IPS-NIHi11 (cell line): ENCODE results near the gene NIP7.
"Not testable (repeated sequence)": the region's sequence is repeated elsewhere in the genome, so short reads cannot be mapped to it uniquely, and the experiment has no call there.

Source experiments
- DNase-seq: peaks from one replicate; pipeline ENCODE4 v3.0.0; 2012; ENCODE audit warnings: mixed read lengths, low spot score

NIP7 gene

DNA sequence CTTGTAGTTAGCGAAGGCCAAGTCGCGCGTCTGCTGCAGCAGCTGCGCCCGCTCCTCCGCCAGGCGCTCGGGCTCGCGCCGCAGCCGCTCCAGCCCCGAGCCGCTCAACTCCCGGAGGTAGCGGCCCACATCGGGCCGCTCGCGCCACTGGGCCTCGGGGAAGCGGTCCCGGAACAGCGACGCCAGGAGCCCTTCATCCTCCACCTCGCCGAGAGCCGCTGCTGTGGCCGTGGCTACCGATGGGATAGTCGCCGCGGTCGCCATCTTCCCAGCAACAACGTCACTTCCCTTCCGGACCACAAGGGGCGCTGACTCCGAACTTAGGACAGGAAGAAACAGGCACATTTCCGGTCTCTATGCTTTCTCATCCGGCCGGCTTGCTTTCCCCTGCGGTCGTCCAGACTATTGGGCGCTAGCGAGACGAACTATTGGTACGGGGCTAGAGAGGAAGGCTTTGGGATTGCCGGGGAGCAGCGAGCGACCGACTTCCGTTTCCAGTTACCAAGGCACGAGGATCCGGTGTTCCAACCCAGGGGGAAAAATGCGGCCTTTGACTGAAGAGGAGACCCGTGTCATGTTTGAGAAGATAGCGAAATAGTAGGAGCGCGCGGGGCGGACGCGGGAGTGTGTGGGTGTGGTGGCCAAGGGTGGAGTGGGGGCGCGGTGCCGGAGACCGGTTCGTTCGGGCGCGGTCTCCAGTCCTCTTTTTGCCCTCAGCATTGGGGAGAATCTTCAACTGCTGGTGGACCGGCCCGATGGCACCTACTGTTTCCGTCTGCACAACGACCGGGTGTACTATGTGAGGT is at the start of gene NIP7, which contains the start of gene COG8:
NIP7 (plus strand) TSS at position 484 of the 806 bp plus-strand sequence; CDS start at position 542, 58 bp downstream.
COG8 (minus strand) TSS at position 276 of the 806 bp plus-strand sequence; CDS start at position 264, 12 bp downstream.
- peak; percentile 94 for DNase-seq

- not testable (repeated sequence) for DNase-seq
These were observed 47.9 kb upstream of the NIP7 start for GRCh38 chr16:69291657-69292056.

- no peak for DNase-seq
These were observed 46.2 kb upstream of the NIP7 start for GRCh38 chr16:69293401-69293800.

- no peak for DNase-seq
These were observed 45.5 kb upstream of the NIP7 start for GRCh38 chr16:69294051-69294450.

- DNase-seq: not testable (repeated sequence)
These were observed 42.8 kb upstream of the NIP7 start for GRCh38 chr16:69296771-69297170.

DNA sequence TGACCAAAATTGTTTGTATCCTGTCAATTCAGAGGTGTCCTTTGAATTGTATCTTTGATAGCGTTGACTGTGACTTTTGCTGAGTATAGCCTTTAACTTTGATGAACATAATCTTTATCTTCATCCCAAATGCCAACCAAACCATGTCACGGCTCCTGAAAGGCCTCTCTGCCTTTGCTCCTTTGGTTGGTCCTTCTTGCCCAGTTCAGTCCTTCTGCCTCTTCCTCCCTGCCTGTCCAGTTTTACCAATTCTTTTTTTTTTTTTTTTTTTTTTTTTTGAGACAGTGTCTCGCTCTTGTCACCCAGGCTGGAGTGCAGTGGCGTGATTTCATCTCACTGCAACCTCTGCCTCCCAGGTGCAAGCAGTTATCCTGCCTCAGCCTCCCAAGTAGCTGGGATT is 41.3 kb upstream of the NIP7 start:
- no peak for DNase-seq

- DNase-seq: no peak
These were observed 38.4 kb upstream of the NIP7 start for GRCh38 chr16:69301187-69301586.

GRCh38 chr16:69301861-69302260 is 37.7 kb upstream of the NIP7 start:
- DNase-seq: no peak

DNA sequence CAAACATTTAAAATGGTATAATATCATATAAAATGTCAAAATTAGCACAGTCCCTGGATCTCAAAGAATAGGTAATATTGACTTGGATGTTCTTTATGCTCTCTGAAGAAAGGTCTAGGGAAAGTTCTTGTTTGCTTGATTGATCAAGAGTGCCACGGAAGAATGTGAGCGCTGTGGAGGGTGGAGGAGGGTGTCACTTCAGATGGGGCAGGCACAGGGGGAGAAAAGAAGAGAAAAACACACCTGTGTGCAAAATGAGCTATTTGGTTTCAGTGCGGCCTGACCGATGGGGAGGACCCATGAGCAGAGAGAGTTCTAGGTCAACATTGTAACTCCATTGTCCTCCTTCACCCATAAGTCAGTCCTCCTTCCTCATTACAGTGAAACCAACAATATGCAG is 37.3 kb upstream of the NIP7 start:
- DNase-seq: no peak

GRCh38 chr16:69306031-69306430 is 33.5 kb upstream of the NIP7 start:
- DNase-seq: no peak

DNA sequence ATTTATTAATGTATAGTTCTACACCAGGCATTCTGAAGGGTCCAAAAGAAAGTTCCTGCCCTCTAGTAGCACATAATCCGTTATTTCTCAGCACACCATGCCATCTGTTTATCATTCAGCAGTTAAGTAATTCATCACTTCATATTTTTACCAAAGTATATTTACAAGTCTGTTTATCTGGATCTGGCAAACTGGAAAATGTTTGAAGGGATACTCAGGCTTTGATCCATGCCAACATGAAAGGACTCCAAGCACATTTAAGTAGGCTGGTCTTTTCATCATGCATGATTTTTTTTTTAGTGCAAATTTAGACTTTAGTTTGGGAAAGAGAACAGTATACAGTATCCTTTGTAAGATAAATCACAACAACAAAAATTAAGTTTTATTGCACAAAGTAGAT is 32.5 kb upstream of the NIP7 start:
- DNase-seq: no peak

GRCh38 chr16:69307856-69308255 is 31.7 kb upstream of the NIP7 start:
- DNase-seq: no peak

- no peak for DNase-seq
These were observed 30.3 kb upstream of the NIP7 start for GRCh38 chr16:69309316-69309715.

DNA sequence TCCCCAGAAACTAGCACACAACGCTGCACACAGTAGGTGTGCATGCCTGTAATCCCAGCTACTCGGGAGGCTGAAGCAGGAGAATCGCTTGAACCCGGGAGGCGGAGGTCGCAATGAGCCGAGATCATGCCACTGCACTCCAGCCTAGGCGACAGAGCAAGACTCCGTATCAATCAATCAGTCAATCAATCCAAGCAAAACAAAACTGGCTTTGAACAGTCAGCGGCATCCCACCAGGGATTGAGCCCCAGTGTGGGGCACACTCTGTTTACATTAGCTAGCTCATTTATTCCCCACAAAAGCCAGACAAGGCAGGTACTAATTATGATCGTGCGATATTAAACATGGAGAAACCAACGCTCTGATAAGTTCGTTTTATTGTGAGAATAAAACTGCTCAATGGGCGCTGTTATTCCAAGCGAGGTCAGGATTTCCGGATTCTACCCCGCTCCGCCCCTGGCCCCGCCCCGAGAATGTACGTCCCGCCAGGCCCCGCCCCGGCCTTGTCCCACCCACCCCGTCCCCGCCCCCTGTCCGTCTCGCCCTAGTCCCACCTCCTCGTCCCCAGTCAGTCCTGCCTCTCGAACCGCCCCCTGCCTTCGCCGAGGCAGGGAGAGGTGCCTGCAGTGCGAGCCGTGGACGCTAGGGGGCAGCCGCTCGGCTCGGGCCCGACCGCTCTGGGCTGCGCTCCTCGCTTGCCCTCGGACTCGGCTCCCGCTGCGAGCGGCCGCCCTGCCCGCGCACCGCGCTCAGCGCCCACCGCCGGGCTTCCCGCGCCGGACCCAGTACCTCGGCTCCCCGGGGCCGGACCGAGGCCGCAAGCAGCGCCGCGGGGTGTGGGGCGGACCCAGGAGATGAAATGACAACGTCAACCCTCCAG is 28.7 kb upstream of the NIP7 start, which contains the start of gene VPS4A:
VPS4A (plus strand) TSS at position 698 of the 880 bp plus-strand sequence; CDS start at position 860, 162 bp downstream.
- DNase-seq: peak; percentile 98

DNA sequence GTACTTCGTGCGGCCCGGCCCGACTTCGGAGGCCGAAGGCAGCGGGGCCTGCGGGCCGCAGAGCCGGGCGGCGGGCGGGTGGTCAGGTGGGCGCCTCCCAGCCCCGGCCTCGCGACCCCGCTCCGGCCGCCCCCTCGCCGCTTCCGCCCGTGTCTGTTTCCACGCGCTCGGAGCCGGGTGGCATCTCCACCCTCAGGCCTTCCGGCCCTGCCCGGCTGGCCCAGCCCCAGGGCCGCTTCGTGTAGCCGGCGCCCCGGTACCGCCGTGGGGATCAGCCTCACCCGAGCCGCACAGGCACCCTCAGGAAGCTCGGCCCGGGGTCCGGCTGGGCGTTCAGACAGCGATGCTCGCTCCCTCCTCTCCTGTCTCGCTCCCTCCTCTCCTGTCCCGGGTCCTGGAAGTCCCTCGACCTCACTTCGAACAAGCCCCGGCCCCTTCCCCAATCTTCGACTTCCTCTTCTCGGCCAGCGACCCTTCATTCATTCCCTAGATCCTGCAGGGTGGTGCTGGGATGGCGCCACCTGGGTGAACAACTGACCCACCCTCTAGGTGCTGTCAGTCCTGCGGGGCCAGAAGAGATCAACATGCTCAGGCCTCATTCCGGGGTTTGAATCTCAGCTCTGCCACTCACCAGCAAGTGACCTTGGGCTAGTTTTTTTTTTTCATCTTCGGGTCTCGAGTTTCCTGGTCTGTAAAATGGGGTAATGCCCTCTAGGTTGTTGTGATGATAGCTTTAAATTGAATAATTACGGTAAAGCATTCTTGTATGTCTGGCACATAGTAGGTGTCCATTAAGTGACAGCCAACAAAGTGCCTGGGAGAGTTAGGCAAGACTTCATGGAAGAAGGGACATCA is 27.8 kb upstream of the NIP7 start:
- peak; percentile 67 for DNase-seq

DNA sequence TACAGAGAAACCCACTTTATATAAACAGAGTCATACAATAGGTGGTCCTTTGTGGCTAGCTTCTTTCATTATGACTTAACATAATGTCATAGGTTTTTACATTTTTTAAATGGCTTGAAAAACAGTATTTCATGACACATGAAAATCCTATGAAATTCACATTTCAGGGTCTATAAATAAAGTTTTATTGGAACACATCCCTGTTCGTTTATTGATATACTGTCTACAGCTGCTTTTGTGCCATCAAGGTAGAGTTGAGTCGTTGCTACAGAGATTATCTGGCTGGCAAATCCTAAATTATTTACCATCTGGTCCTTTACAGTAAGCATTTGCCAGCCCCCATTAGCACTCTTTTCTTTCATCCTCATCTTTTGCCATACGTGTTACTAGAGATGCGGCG is 26.1 kb upstream of the NIP7 start:
- DNase-seq: no peak

DNA sequence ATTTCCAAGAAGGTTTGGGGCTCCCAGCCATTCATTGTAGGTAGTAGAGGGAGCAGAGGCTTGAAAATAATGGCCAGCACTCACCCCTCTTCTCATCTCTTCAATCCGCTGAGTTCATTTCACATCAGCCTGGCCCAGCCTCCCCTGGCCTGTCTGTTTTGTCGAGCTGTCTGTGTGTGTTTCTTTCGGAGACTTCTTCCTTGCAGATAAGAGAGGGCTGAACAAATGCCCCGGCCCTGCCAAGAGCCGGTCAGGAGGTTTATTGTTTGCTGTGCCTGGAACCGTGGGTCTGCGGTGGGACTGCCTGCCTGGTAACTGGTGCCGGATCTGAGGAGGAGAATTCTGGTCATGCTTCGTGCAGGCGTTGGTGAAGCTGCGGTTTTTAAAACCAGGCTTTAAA is 25.0 kb upstream of the NIP7 start:
- no peak for DNase-seq

DNA sequence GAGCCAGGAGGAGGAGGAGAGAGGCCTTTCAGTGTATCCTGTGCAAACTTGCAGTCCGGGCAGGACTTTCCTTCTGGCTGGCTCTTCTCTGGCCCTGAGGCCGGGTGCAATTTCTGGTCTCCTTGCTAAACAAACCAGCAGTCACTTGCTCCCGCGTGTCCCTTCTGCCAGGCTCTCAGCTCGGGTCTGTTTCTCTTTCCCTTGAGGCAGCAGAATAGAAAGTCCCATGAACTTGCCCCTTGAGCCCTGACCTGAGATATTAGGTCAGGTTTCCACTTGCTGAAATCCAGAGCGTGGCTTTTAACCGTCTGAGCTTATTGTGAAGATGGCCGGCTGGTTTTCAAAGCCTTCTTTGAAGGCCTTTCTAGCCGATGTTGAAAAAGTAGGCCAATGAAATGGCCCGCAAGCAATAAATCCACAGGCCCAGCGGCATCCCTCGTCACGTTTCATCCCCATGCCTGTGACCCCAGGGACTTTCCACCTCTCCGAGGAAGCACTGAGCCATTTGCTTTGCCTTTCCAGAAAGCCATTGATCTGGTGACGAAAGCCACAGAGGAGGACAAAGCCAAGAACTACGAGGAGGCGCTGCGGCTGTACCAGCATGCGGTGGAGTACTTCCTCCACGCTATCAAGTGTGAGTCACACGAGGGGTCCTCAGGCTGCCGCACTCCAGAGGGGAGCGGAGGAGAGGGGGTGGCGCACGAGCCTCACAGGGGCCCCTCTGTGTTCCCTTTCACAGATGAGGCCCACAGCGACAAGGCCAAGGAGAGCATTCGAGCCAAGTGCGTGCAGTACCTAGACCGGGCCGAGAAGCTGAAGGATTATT is 23.9 kb upstream of the NIP7 start:
- DNase-seq: no peak

GRCh38 chr16:69316595-69317034 is 23.0 kb upstream of the NIP7 start:
- DNase-seq: no peak

DNA sequence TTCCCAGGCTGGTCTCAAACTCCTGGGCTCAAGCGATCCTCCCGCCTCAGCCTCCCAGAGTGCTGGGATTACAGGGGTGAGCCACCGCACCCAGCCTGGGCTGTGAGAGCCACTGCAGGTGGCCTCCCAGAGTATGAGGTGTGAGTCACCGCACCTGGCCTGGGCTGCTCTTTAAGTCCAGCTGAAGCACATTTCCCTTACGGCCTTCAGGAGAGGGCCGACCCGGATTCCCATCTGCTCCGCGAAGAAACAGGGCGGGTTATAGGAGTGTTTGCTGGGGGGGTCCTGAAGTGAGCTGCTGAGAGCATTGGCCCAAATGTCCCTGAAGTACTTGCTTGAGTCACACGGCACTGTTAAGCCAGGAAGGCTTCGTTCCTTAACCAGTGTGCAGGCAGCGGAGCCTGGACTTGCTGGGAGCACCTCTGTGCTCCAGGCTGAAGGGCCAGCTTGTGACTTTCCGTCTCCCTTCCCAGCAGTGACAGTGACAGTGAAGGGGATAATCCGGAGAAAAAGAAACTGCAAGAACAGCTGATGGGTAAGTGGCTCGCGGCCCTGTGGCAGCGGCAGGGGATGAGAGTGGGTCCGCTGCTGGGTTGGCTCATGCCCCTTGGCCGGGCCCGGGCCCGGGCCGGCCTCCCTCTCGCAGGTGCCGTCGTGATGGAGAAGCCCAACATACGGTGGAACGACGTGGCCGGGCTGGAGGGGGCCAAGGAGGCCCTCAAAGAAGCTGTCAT is 21.2 kb upstream of the NIP7 start:
- DNase-seq: no peak
